D721Med (cell line): ENCODE results near the gene RASSF9.

ENCODE experiments used
- DNase-seq: peaks from one replicate; pipeline ENCODE4 v3.0.0; 2011; ENCODE audit warnings: low spot score; ENCODE audit not compliant: insufficient read length
- FAIRE-seq: peaks from 2 replicates; lab custom pipeline; 2011; peaks lifted over from hg19 to GRCh38; lab: Jason Lieb, UNC
- TF ChIP-seq, protein P1 (sequence below): IDR thresholded peaks from 2 replicates; pipeline ENCODE4 v1.5.1; 2012; ENCODE audit warnings: mild to moderate bottlenecking, control low read depth; ENCODE audit not compliant: insufficient read depth; ENCODE audit errors: missing control alignments

Gene RASSF9

DNA sequence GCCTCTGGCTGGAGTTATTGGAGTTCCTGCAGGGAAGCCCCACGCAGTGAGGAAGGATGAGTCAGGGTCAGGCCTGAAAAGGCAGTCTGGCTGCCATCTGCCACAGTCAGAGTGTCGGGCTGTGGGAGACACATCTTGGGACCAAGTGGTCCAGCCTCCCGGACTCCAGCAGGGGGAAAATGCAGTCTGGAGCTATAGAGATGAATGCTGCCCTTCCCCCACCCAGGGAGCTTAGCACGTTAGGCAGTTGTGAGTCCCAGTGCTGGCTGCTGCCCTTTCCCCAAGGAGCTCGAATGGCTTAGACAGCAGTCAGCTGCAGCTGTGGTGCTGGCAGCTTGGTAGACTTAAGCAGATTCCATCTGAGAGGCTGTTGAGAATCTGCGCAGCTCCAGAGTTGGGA lies 29.7 kb upstream of the RASSF9 start:
- DNase-seq = no peak

DNA sequence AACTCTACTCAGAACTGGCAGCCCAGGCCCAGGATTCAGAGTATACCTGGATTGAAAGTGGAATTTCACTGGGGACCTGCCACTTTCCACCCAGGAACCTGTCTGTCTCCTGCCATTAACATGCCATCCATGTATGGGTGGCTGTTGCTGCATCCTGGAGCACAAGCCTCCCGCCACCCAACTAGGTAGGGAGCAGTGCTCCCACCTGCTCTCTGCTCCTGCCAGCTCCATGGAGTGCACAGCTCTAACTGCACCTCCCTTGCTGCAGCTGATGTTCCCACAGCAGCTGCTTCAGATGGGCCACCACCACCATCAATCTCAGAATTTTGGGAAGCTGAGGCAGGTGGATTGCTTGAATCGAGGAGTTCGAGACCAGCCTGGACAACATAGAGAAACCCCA lies 20.8 kb upstream of the RASSF9 start:
- TF ChIP-seq, protein P1, sequence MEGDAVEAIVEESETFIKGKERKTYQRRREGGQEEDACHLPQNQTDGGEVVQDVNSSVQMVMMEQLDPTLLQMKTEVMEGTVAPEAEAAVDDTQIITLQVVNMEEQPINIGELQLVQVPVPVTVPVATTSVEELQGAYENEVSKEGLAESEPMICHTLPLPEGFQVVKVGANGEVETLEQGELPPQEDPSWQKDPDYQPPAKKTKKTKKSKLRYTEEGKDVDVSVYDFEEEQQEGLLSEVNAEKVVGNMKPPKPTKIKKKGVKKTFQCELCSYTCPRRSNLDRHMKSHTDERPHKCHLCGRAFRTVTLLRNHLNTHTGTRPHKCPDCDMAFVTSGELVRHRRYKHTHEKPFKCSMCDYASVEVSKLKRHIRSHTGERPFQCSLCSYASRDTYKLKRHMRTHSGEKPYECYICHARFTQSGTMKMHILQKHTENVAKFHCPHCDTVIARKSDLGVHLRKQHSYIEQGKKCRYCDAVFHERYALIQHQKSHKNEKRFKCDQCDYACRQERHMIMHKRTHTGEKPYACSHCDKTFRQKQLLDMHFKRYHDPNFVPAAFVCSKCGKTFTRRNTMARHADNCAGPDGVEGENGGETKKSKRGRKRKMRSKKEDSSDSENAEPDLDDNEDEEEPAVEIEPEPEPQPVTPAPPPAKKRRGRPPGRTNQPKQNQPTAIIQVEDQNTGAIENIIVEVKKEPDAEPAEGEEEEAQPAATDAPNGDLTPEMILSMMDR = no peak
- FAIRE-seq = no peak
- no peak for DNase-seq

More for the DNA sequence above, 29.7 kb upstream of the RASSF9 start:
- FAIRE-seq = no peak
- TF ChIP-seq, protein P1 = no peak

DNA sequence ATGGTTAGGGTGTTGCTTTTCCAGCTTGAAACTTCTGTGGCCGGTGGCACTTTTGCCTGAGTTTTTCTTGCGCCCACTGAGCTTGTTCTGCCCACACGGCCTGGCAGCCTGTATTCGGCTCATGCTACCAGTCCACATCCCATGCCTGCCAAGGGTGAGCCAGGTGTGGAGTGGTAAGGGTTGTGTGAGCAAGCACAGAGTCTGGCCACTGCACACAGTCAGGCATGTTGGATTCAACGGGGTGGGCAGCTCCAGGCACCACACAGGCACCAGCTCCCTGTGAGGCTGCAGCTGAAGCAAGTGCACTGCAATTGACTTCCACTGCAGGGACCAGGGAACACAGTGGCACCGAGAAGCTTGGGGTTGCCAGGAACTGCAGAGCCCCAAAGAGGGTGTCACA lies 19.1 kb upstream of the RASSF9 start:
- no peak for DNase-seq
- TF ChIP-seq, protein P1 = no peak
- no peak for FAIRE-seq

- TF ChIP-seq, protein P1 = no peak
- DNase-seq (no peak), FAIRE-seq (no peak)
Observed at GRCh38 chr12:85849344-85849743, 13.1 kb upstream of the RASSF9 start.

DNA sequence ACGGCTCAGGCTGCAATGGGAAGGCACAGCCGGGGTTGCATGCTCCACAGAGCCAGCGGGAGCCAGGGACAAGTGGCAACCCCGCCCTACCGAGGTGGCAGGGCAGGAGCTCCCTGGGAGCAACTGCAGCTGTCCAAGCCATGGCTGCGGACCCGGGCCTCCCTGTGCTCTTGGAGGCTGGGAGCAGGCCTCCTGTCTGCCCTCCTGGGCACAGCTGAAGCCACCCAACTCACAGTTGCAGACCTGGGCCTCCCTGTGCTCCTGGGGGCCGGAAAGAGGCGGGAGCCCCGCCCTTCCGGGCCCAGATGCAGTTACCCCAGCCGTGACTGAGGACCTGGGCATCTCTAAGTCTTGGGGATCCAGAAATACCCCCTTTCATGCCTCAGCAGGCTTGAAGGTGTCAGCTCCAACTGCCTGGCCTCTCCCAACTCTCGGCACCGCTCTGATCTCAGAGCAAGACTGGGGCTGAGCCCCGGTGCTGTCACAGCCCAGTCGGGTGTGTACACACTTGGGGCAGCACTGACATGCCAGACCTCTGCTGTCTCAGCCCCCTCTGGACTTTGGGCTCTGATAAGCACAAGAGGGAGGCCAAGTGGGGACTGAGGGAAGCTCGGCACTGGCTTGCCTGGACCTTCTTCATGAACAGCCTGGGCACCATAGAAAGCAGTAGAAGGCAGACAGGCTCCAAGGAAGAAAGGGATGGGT lies 7.5 kb upstream of the RASSF9 start:
- TF ChIP-seq, protein P1 = no peak
- no peak for DNase-seq
- no peak for FAIRE-seq

DNA sequence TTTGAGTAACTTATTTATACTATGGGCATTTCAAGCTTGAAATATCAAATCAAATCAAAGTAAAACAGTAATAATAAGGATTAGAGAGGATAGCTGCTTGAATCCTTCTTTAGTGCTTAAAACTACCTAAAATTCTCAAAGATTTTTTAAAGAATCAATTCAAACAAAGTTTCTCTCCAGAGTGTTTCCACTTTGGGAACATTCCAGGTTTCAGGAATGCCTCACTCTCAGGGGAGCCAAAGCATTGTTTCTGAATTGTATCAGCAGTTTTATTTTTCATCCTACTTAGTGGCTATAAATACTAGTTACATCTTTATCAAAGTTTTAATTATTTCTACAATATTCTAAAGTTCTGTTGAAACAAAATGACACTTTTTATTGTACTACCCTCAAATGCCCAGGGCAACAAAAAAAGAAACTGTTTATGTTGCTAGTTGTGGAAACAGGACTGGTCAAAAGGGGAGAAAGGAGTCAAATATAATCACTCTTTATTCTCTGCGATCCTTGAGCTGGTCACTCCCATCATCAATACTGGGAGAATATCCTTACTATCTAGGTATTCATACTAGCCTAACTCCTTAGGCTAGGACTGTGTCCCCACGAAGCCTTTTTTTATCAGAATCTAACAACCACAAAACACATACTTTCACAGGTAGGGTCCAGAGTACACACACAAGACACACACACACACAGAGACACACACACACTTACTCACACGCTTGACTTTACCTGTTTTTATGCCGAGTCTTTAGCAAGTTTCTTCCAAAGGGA lies 598 bp downstream of the RASSF9 start:
- TF ChIP-seq, protein P1 = no peak
- DNase-seq (no peak), FAIRE-seq (no peak)

DNA sequence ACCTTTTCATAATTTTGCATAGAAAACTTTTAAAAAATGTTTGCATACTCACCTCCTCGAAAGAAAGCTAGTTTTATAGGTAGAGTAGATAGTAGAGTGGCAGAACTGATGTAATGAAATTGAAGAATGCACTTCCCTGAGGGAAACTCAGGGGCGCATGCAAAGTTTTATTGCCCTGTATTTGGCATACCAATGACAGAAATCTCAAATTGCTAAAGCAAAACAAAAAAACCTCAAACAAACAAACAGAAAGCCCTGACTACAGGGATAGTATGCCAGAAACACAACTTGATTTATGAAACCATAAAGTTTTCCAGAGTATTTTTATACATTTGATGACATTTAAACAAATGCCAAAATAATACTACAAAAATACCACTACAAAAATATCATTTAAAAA lies 1.8 kb downstream of the RASSF9 start:
- TF ChIP-seq, protein P1 = no peak
- FAIRE-seq = no peak

More for the DNA sequence above, 1.8 kb downstream of the RASSF9 start:
- no peak for DNase-seq
